Smooth muscle cell of the umbilical artery (primary cell): ENCODE measurements around the gene MAGED1. TPM values are rescaled to one million over a fixed set of nuclear protein-coding genes. Genes with fewer than 3 reads are reported as not detected.

Experiments
- total RNA-seq: library from RNA; depleted of rRNA; stranded (reverse); fragments of >200 nt; gene quantifications from 2 replicates; pipeline ENCODE4 v1.2.3, GENCODE V29; 2014

The MAGED1 gene, protein sequence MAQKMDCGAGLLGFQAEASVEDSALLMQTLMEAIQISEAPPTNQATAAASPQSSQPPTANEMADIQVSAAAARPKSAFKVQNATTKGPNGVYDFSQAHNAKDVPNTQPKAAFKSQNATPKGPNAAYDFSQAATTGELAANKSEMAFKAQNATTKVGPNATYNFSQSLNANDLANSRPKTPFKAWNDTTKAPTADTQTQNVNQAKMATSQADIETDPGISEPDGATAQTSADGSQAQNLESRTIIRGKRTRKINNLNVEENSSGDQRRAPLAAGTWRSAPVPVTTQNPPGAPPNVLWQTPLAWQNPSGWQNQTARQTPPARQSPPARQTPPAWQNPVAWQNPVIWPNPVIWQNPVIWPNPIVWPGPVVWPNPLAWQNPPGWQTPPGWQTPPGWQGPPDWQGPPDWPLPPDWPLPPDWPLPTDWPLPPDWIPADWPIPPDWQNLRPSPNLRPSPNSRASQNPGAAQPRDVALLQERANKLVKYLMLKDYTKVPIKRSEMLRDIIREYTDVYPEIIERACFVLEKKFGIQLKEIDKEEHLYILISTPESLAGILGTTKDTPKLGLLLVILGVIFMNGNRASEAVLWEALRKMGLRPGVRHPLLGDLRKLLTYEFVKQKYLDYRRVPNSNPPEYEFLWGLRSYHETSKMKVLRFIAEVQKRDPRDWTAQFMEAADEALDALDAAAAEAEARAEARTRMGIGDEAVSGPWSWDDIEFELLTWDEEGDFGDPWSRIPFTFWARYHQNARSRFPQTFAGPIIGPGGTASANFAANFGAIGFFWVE
- total RNA-seq: 207 and 208 TPM in 2 replicates

DNA sequence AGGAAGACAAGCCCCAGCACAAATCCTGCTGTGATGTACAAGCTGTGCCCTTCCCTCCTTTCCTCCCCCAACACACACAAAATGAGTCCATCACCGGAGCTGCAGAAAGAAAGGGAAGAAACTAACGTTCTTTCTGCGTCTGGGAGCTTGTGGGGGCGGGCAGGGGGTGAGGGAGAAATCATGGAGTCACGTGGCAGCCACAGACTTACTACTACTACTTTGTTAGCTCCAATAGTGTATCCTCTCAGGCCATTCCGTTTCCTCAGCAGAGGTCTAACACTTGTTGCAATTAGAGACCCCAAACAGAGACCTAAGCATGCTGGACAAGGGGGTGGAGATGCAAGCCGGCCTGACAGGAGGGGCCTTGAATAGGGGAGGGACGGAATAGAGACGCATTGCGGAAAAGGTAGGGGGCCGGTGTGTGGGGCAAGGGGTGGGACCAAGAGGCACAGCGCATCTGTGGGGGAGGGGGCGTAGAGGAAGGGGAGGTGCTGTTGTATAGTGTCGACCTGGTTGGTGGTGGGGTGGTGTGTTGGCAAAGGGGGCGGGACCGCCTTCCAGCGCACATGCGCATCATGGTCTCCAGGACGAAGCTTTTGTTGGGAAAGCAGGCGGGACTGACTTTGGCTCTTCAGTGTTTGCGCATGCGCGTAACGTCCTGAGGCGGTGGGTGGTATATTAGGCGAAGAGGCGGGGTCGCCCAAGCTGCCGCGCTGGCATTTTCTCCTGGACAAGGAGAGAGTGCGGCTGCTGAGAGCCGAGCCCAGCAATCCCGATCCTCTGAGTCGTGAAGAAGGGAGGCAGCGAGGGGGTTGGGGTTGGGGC is at the start of gene MAGED1:
Gene MAGED1, plus strand, starts transcription at position 703 of the 825 bp plus-strand sequence. CDS start 682 bp downstream, outside the sequence.

Other genes with a start within 250 kb of the MAGED1 start
- gene CENPVL2, start 210.8 kb upstream of the MAGED1 start, total RNA-seq: not detected in 2 replicates
- not detected in 2 replicates for gene CENPVL1, start 183.1 kb upstream of the MAGED1 start, total RNA-seq
- 4.8 and 8.4 TPM in 2 replicates for gene GSPT2, start 150.2 kb upstream of the MAGED1 start, total RNA-seq
- gene MAGED4B, start 175.6 kb downstream of the MAGED1 start, total RNA-seq: 57.9 and 99.3 TPM in 2 replicates